Fibroblast of pulmonary artery (primary cell): ENCODE results near the gene EPN1.

Source experiments
- DNase-seq: peaks from one replicate; pipeline ENCODE4 v3.0.0-alpha.2; 2010; ENCODE audit warnings: low read depth
- H3K4me3 ChIP-seq: replicated peaks from 2 replicates; pipeline ENCODE4 v1.5.1; 2011; ENCODE audit warnings: low read depth, mild to moderate bottlenecking, control low read depth, low read length, moderate library complexity
- CTCF ChIP-seq: IDR thresholded peaks from 2 replicates; pipeline ENCODE4 v1.5.1; 2011; ENCODE audit warnings: mild to moderate bottlenecking, control low read depth, low read length, inconsistent platforms; ENCODE audit errors: missing control alignments

Gene EPN1

GRCh38 chr19:55655648-55656040 lies 19.4 kb upstream of the EPN1 start:
- no peak for DNase-seq
- no peak for TF ChIP-seq CTCF
- H3K4me3 ChIP-seq: peak overlapping the region; percentile 78

GRCh38 chr19:55656552-55656951 lies 18.5 kb upstream of the EPN1 start:
- no peak for DNase-seq
- TF ChIP-seq CTCF: no peak
- H3K4me3 ChIP-seq: peak overlapping the region; percentile 78

GRCh38 chr19:55656988-55657747 lies 17.9 kb upstream of the EPN1 start:
- TF ChIP-seq CTCF: no peak
- H3K4me3 ChIP-seq: peak overlapping the region; percentile 78
- DNase-seq: no peak

GRCh38 chr19:55658846-55659459 lies 16.1 kb upstream of the EPN1 start:
- DNase-seq: no peak
- H3K4me3 ChIP-seq: no peak overlapping the region
- no peak for TF ChIP-seq CTCF

GRCh38 chr19:55659822-55660221 lies 15.2 kb upstream of the EPN1 start:
- no peak for TF ChIP-seq CTCF
- no peak for DNase-seq
- no peak overlapping the region for H3K4me3 ChIP-seq

GRCh38 chr19:55660404-55660803 lies 14.6 kb upstream of the EPN1 start:
- H3K4me3 ChIP-seq: no peak overlapping the region
- no peak for DNase-seq
- TF ChIP-seq CTCF: no peak

- no peak overlapping the region for H3K4me3 ChIP-seq
- DNase-seq: no peak
- no peak for TF ChIP-seq CTCF
Measured at GRCh38 chr19:55660991-55661390, 14.0 kb upstream of the EPN1 start.
